ENCODE measurements around the gene CEP164. TPM values are rescaled to one million over a fixed set of nuclear protein-coding genes. Genes with fewer than 3 reads are reported as not detected.

Gene CEP164
- total and polyA plus RNA-seq, 10 of the 15 experiments (the other 5 are each of a cell fraction or from before 2014, with no cell fraction given): 4.2 to 31.2 (median 20.2) TPM

DNA sequence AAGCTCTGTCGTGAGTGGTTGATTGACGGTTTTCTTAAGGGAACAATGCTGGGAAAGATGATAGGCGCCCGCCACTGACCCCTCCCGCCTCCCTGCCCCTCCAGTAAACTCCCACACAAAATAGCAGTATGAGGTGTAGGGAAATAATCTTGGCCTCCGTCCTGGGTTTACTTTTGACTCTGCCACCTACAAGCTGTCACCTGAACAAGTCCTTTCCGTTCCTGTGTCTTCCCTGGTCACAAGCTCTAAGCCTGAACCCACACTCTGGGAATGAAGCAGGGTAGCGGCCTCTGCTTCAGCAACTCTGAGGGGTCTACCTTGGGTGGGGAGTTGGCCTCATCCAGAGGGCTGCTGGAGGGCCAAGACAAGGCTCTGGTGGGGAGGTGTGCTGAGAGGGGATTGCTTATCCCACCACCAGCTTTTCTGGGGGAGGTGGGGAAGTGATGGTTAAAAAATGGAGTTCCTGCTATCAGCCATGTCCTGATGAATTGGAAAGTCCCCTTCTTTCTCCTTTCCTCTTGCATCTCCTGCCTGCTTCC, 87.8 kb downstream of the CEP164 start:
- CTCF ChIA-PET: interaction anchor here (5.3 kb wide), 1 partner anchor 11 kb away, joined by 38 read pairs; no protein-coding TSS in a partner anchor
- intact Hi-C loops (cut with micrococcal nuclease; ENCODE audit: unreplicated experiment): no loop called here

More for the DNA sequence above, 87.8 kb downstream of the CEP164 start:
- ATAC-seq (no peak), DNase-seq (ENCODE audit: low read depth, low spot score) (no peak), FAIRE-seq (no peak)
- Histone ChIP-seq H3K4me3 (no peak overlapping the region), H3K27ac (ENCODE audit: control insufficient read depth, insufficient read depth) (no peak overlapping the region), H3K36me3 (ENCODE audit: control insufficient read depth in 2 of 2, insufficient read depth in 2 of 2, low read length in 1 of 2) (no peaks in the 10 kb centered on the region), H3K79me2 (ENCODE audit: control insufficient read depth, insufficient read depth, low read length) (no peaks in the 10 kb centered on the region), H3K9ac (ENCODE audit: control insufficient read depth, insufficient read depth, low read length) (no peak overlapping the region), H2AFZ (ENCODE audit: control insufficient read depth, low read depth, low read length) (no peak overlapping the region), H3K4me2 (ENCODE audit: control insufficient read depth, insufficient read depth) (no peak overlapping the region), H3K27me3 (replicated peaks in 1 of 2; ENCODE audit: control insufficient read depth in 2 of 2, insufficient read depth in 2 of 2, low read length in 1 of 2) (no peaks in the 10 kb centered on the region), H3K4me1 (ENCODE audit: control insufficient read depth, insufficient read depth, low read length) (peaks cover 4% of the 10 kb centered on the region; the same call in 1 of the 2 replicates), H3K9me3 (replicated peaks; ENCODE audit: control insufficient read depth, insufficient read depth, low read length) (no peaks in the 10 kb centered on the region), H4K20me1 (ENCODE audit: control insufficient read depth, insufficient read depth) (no peaks in the 10 kb centered on the region)
- POLR2A ChIA-PET: interaction anchor here (0.6 kb wide), 1 partner anchor 100 kb away, joined by 4 read pairs; no protein-coding TSS in a partner anchor
- no TSS peak for BruUV-seq (replicated peaks)
- in situ Hi-C loops (cut with MboI): no loop called here
- SMC1A ChIA-PET (ENCODE audit: uncharacterized antibody, unreplicated experiment): interaction anchor here (1.0 to 1.1 kb wide), 2 partner anchors 11 to 392 kb away, joined by 3 to 4 read pairs; no protein-coding TSS in a partner anchor
- TF ChIP-seq MYB (IDR thresholded peaks at IDR 0.05; ENCODE audit: borderline replicate concordance, low read depth, low read length) (no peak), LARP7 (IDR thresholded peaks at IDR 0.05) (no peak), BACH1 (IDR thresholded peaks at IDR 0.05; ENCODE audit: borderline replicate concordance) (no peak), SREBF2 (IDR thresholded peaks at IDR 0.05; ENCODE audit: low read length) (no peak), MYC (IDR thresholded peaks at IDR 0.05; ENCODE audit: insufficient read depth, insufficient read length, insufficient replicate concordance, low read length, severe bottlenecking) (no peak), YY1 (IDR thresholded peaks at IDR 0.05; ENCODE audit: low read depth, low read length) (no peak), NFXL1 (IDR thresholded peaks at IDR 0.05; ENCODE audit: borderline replicate concordance) (no peak), NFYB (IDR thresholded peaks at IDR 0.05; ENCODE audit: insufficient read depth, low read depth, low read length) (no peak), BCLAF1 (IDR thresholded peaks at IDR 0.05) (no peak), FOXK2 (IDR thresholded peaks at IDR 0.05) (no peak), SREBF1 (IDR thresholded peaks at IDR 0.05; ENCODE audit: low read length) (no peak), NBN (IDR thresholded peaks at IDR 0.05) (no peak), ATF7 (IDR thresholded peaks at IDR 0.05; ENCODE audit: low read depth) (no peak), ESRRA (IDR thresholded peaks at IDR 0.05; ENCODE audit: low read length) (no peak)
- TF ChIP-seq, protein P1, sequence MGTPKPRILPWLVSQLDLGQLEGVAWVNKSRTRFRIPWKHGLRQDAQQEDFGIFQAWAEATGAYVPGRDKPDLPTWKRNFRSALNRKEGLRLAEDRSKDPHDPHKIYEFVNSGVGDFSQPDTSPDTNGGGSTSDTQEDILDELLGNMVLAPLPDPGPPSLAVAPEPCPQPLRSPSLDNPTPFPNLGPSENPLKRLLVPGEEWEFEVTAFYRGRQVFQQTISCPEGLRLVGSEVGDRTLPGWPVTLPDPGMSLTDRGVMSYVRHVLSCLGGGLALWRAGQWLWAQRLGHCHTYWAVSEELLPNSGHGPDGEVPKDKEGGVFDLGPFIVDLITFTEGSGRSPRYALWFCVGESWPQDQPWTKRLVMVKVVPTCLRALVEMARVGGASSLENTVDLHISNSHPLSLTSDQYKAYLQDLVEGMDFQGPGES (IDR thresholded peaks at IDR 0.05): no peak
- TF ChIP-seq, protein P2, sequence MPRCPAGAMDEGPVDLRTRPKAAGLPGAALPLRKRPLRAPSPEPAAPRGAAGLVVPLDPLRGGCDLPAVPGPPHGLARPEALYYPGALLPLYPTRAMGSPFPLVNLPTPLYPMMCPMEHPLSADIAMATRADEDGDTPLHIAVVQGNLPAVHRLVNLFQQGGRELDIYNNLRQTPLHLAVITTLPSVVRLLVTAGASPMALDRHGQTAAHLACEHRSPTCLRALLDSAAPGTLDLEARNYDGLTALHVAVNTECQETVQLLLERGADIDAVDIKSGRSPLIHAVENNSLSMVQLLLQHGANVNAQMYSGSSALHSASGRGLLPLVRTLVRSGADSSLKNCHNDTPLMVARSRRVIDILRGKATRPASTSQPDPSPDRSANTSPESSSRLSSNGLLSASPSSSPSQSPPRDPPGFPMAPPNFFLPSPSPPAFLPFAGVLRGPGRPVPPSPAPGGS (IDR thresholded peaks at IDR 0.05; ENCODE audit: borderline replicate concordance, insufficient read depth, low read depth, low read length, poor library complexity, severe bottlenecking): no peak
- WGBS (ENCODE audit: insufficient coverage, insufficient replicate concordance, low lambda C conversion rate, missing lambda C conversion rate): 25% methylated on average over 8 of the region's 8 CpGs
- RAD21 ChIA-PET (ENCODE audit: unreplicated experiment): no interaction called here

Data from GM12878 (cell line).